GM12878 (cell line): ENCODE results near the gene NHSL1. TPM values are rescaled to one million over a fixed set of nuclear protein-coding genes. Genes with fewer than 3 reads are reported as not detected.

Experiments used
- ATAC-seq: fragments of 200-7000 bp; cut with Tn5 transposase; 3 replicates; pipeline ENCODE4 v1.9.1; 2020; ENCODE audit warnings: mild to moderate bottlenecking, moderate library complexity
- BruUV-seq: library from RNA; stranded (reverse); fragments of 400-500 nt; replicated peaks from 2 replicates; lab custom pipeline; 2021; lab: Mats Ljungman, UMichigan
- CTCF ChIA-PET: fragments of 300-600 bp; sonication (Branson Sonifier 250); formaldehyde crosslinking; extraction: SDS; loops from one replicate; lab custom pipeline; 2021; ENCODE audit warnings: inconsistent platforms; lab: Yijun Ruan, JAX
- POLR2A ChIA-PET: fragments of 350-600 bp; formaldehyde crosslinking; extraction: SDS; loops from one replicate; lab custom pipeline; 2021; ENCODE audit warnings: inconsistent platforms; lab: Charles Lee
- RAD21 ChIA-PET: fragments of 300-600 bp; sonication (Branson Sonifier 250); formaldehyde crosslinking; loops from one replicate; lab custom pipeline; 2023; ENCODE audit warnings: antibody characterized with exemption; ENCODE audit not compliant: unreplicated experiment; lab: Charles Lee
- SMC1A ChIA-PET: fragments of 300-600 bp; sonication (Branson Sonifier 250); formaldehyde crosslinking; loops from one replicate; lab custom pipeline; 2023; ENCODE audit not compliant: unreplicated experiment, uncharacterized antibody; lab: Charles Lee
- DNase-seq: peaks from one replicate; pipeline ENCODE4 v3.0.0-alpha.2; 2011; ENCODE audit warnings: low read depth, low spot score
- FAIRE-seq: peaks from 3 replicates; lab custom pipeline; 2011; peaks lifted over from hg19 to GRCh38; lab: Jason Lieb, UNC
- H2AFZ ChIP-seq: 2 replicates; pipeline ENCODE4 v1.6.0; 2011; ENCODE audit warnings: low read depth, low read length, control low read depth; ENCODE audit not compliant: control insufficient read depth
- H3K27ac ChIP-seq: 2 replicates; pipeline ENCODE4 v1.5.1; 2011; ENCODE audit warnings: control low read depth; ENCODE audit not compliant: control insufficient read depth, insufficient read depth
- H3K27me3 ChIP-seq, 2 experiments: replicated peaks in 1 of 2; 2 replicates each; pipeline versions ENCODE4 v1.6.0 to v1.6.1; 2011; ENCODE audit warnings: low read length in 1 of 2; ENCODE audit not compliant: control insufficient read depth in 2 of 2, insufficient read depth in 2 of 2
- H3K36me3 ChIP-seq, 2 experiments: 2 replicates each; pipeline ENCODE4 v1.5.1; 2011; ENCODE audit warnings: low read length in 1 of 2; ENCODE audit not compliant: control insufficient read depth in 2 of 2, insufficient read depth in 2 of 2
- H3K4me1 ChIP-seq: 2 replicates; pipeline ENCODE4 v1.6.1; 2011; ENCODE audit warnings: mild to moderate bottlenecking, low read length, moderate library complexity, mixed read lengths; ENCODE audit not compliant: control insufficient read depth, insufficient read depth
- H3K4me2 ChIP-seq: 2 replicates; pipeline ENCODE4 v1.6.0; 2011; ENCODE audit warnings: control low read depth; ENCODE audit not compliant: control insufficient read depth, insufficient read depth
- H3K4me3 ChIP-seq: fragments of 200-600 bp; sonication (generic); 2 replicates; pipeline ENCODE4 v1.5.1; 2016
- H3K79me2 ChIP-seq: 2 replicates; pipeline ENCODE4 v1.6.0; 2011; ENCODE audit warnings: low read length; ENCODE audit not compliant: control insufficient read depth, insufficient read depth
- H3K9ac ChIP-seq: 2 replicates; pipeline ENCODE4 v1.8.0; 2011; ENCODE audit warnings: low read length, control low read depth, mixed read lengths; ENCODE audit not compliant: control insufficient read depth, insufficient read depth
- H3K9me3 ChIP-seq: replicated peaks from 3 replicates; pipeline ENCODE4 v1.5.1; 2011; ENCODE audit warnings: mild to moderate bottlenecking, low read length; ENCODE audit not compliant: control insufficient read depth, insufficient read depth
- H4K20me1 ChIP-seq: 2 replicates; pipeline ENCODE4 v1.6.0; 2011; ENCODE audit not compliant: control insufficient read depth, insufficient read depth
- FOXK2 ChIP-seq: fragments of 450-650 bp; IDR thresholded peaks from 2 replicates; pipeline ENCODE4 v1.6.1; 2017; ENCODE audit warnings: mild to moderate bottlenecking, moderate library complexity
- HDGF ChIP-seq: fragments of 450-650 bp; IDR thresholded peaks from 2 replicates; pipeline ENCODE4 v1.6.1; 2016; ENCODE audit warnings: antibody characterized with exemption
- IKZF2 ChIP-seq, 2 experiments: fragments of 450-650 bp; IDR thresholded peaks; 2 replicates each; pipeline ENCODE4 v1.6.1; 2017; ENCODE audit warnings: mild to moderate bottlenecking in 2 of 2, moderate library complexity in 2 of 2
- MTA3 ChIP-seq: IDR thresholded peaks from 2 replicates; pipeline ENCODE4 v1.6.1; 2012; ENCODE audit warnings: low read length, inconsistent platforms, borderline replicate concordance
- NFIC ChIP-seq: IDR thresholded peaks from 2 replicates; pipeline ENCODE4 v1.6.1; 2012; ENCODE audit warnings: low read depth, mild to moderate bottlenecking, inconsistent platforms, low read length, moderate library complexity
- NFYA ChIP-seq: IDR thresholded peaks from 2 replicates; pipeline ENCODE4 v1.6.1; 2011; ENCODE audit warnings: low read depth, mild to moderate bottlenecking, low read length, improper control_type of control experiment, borderline replicate concordance
- PML ChIP-seq: IDR thresholded peaks from 2 replicates; pipeline ENCODE4 v1.6.1; 2012; ENCODE audit warnings: low read length, inconsistent platforms
- RFX5 ChIP-seq: IDR thresholded peaks from 2 replicates; pipeline ENCODE4 v1.6.1; 2011; ENCODE audit warnings: low read depth, low read length, improper control_type of control experiment
- TAF1 ChIP-seq: IDR thresholded peaks from 2 replicates; pipeline ENCODE4 v1.6.1; 2011; ENCODE audit warnings: mild to moderate bottlenecking, low read depth, low read length, borderline replicate concordance
- TCF3 ChIP-seq: IDR thresholded peaks from 2 replicates; pipeline ENCODE4 v1.6.1; 2012; ENCODE audit warnings: low read depth, mild to moderate bottlenecking, low read length, borderline replicate concordance; ENCODE audit not compliant: insufficient read depth
- WGBS: methylation state at CpG from one replicate; pipeline ENCODE4 v1.1.6; 2016; ENCODE audit warnings: low lambda C conversion rate; ENCODE audit not compliant: insufficient replicate concordance, insufficient coverage; ENCODE audit errors: missing lambda C conversion rate; 5-methylcytosine and 5-hydroxymethylcytosine counted together
- in situ Hi-C: fragments of 300-500 bp; cut with MboI; formaldehyde crosslinking; loops from 9 replicates; pipeline ENCODE4 v1.14.3; 2018; ENCODE audit warnings: mixed read lengths
- intact Hi-C: fragments of 100-400 bp; cut with micrococcal nuclease; formaldehyde crosslinking; loops from one replicate; pipeline ENCODE4 v1.14.2; 2022; ENCODE audit not compliant: unreplicated experiment
- polyA plus RNA-seq, 11 experiments: library from polyadenylated mRNA; depleted of rRNA in 4 of 11; unstranded in 6 of 11; stranded (reverse) in 5 of 11; fragments of >200 nt; fragmentation: Nextera tagmentation in 4 of 11; fragmentation: Illumina TruSeq in 1 of 11; extraction: Ambion mirVana in 4 of 11; extraction: Trizol in 1 of 11; gene quantifications; 1 replicate in 1 of 11; 2 replicates in 10 of 11; pipeline versions ENCODE4 v1.2.1 to v1.2.3, GENCODE V29; 2011 to 2016; ENCODE audit warnings: inconsistent platforms in 2 of 11, missing spikeins in 2 of 11, low read depth in 1 of 11
- total RNA-seq, 4 experiments: library from RNA; depleted of rRNA in 3 of 4; stranded (reverse); fragments of >200 nt in 3 of 4; fragmentation: Illumina TruSeq in 1 of 4; extraction: Trizol in 1 of 4; gene quantifications; 2 replicates each; pipeline versions ENCODE4 v1.2.1 to v1.2.3, GENCODE V29; 2013 to 2021
- TF ChIP-seq, protein P1 (sequence below): fragments of 450-650 bp; IDR thresholded peaks from 2 replicates; pipeline ENCODE4 v1.6.1; 2017; ENCODE audit warnings: mild to moderate bottlenecking
- TF ChIP-seq, protein P2 (sequence below), 3 experiments: IDR thresholded peaks in 2 of 3; conservative IDR thresholded peaks in 1 of 3; 2 replicates each; pipeline ENCODE4 v1.5.1; 2011; ENCODE audit warnings: low read depth in 3 of 3, low read length in 3 of 3, mild to moderate bottlenecking in 3 of 3, control low read depth in 2 of 3, moderate library complexity in 2 of 3, inconsistent platforms in 1 of 3, mixed read lengths in 1 of 3; ENCODE audit not compliant: control insufficient read depth in 2 of 3, insufficient read depth in 1 of 3; ENCODE audit errors: extremely low read depth in 1 of 3
- TF ChIP-seq, protein P3 (sequence below): fragments of 450-650 bp; IDR thresholded peaks from 2 replicates; pipeline ENCODE4 v1.6.1; 2018; ENCODE audit warnings: mild to moderate bottlenecking, low read depth, moderate library complexity; ENCODE audit not compliant: partially characterized antibody

Gene NHSL1
- total and polyA plus RNA-seq, 10 of the 15 experiments (the other 5 are each of a cell fraction or from before 2014, with no cell fraction given), result 0.26 to 14.1 (median 0.90) TPM

DNA sequence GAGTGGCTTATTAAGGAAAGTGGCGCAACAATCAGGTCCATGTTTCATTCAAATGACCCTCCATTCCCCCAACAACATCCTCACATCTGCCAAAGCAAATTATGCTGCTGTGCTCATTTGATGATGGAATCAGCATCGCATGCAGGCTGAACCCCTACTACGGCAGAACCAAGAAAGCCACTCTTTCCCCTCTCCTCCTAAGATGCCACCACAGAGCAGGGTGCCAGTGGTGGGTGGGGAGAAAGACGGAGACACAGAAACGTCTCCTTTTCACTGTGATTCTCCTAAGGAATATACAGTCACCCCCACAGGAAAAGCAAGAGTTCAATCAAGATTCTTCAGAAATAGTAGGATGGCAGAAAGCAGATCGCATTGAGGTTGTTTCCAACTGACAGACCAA is 78.2 kb downstream of the NHSL1 start:
- BruUV-seq, result no TSS peak
- H3K27me3 ChIP-seq, result no peaks in the 10 kb centered on the region
- H3K36me3 ChIP-seq, result peaks cover 0 to 4% of the 10 kb centered on the region in 2 experiments; a peak in 2 of 4 replicates
- WGBS, result 67% methylated on average over 6 of the region's 6 CpGs
- ChIA-PET RAD21 (no interaction called here), SMC1A (interaction anchor here (1.5 kb wide), 1 partner anchor 35 kb away, joined by 5 read pairs; no protein-coding TSS in a partner anchor)
- H3K4me3 ChIP-seq, result no peak overlapping the region
- no peak for DNase-seq
- TF ChIP-seq, protein P1, sequence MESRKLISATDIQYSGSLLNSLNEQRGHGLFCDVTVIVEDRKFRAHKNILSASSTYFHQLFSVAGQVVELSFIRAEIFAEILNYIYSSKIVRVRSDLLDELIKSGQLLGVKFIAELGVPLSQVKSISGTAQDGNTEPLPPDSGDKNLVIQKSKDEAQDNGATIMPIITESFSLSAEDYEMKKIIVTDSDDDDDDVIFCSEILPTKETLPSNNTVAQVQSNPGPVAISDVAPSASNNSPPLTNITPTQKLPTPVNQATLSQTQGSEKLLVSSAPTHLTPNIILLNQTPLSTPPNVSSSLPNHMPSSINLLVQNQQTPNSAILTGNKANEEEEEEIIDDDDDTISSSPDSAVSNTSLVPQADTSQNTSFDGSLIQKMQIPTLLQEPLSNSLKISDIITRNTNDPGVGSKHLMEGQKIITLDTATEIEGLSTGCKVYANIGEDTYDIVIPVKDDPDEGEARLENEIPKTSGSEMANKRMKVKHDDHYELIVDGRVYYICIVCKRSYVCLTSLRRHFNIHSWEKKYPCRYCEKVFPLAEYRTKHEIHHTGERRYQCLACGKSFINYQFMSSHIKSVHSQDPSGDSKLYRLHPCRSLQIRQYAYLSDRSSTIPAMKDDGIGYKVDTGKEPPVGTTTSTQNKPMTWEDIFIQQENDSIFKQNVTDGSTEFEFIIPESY, result no peak
- TF ChIP-seq PML (no peak), NFIC (no peak), RFX5 (no peak), TAF1 (no peak), HDGF (no peak), FOXK2 (no peak), NFYA (no peak), MTA3 (no peak), IKZF2 (IDR thresholded peaks at IDR 0.05) (no peak), TCF3 (no peak)
- TF ChIP-seq, protein P2, sequence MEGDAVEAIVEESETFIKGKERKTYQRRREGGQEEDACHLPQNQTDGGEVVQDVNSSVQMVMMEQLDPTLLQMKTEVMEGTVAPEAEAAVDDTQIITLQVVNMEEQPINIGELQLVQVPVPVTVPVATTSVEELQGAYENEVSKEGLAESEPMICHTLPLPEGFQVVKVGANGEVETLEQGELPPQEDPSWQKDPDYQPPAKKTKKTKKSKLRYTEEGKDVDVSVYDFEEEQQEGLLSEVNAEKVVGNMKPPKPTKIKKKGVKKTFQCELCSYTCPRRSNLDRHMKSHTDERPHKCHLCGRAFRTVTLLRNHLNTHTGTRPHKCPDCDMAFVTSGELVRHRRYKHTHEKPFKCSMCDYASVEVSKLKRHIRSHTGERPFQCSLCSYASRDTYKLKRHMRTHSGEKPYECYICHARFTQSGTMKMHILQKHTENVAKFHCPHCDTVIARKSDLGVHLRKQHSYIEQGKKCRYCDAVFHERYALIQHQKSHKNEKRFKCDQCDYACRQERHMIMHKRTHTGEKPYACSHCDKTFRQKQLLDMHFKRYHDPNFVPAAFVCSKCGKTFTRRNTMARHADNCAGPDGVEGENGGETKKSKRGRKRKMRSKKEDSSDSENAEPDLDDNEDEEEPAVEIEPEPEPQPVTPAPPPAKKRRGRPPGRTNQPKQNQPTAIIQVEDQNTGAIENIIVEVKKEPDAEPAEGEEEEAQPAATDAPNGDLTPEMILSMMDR (IDR thresholded peaks at IDR 0.05 in 2 of 3, conservative IDR thresholded peaks at IDR 0.05 in 1 of 3; ENCODE audit: control insufficient read depth in 2 of 3, extremely low read depth in 1 of 3, insufficient read depth in 1 of 3, low read depth in 3 of 3, low read length in 3 of 3), result no peak
- TF ChIP-seq, protein P3, sequence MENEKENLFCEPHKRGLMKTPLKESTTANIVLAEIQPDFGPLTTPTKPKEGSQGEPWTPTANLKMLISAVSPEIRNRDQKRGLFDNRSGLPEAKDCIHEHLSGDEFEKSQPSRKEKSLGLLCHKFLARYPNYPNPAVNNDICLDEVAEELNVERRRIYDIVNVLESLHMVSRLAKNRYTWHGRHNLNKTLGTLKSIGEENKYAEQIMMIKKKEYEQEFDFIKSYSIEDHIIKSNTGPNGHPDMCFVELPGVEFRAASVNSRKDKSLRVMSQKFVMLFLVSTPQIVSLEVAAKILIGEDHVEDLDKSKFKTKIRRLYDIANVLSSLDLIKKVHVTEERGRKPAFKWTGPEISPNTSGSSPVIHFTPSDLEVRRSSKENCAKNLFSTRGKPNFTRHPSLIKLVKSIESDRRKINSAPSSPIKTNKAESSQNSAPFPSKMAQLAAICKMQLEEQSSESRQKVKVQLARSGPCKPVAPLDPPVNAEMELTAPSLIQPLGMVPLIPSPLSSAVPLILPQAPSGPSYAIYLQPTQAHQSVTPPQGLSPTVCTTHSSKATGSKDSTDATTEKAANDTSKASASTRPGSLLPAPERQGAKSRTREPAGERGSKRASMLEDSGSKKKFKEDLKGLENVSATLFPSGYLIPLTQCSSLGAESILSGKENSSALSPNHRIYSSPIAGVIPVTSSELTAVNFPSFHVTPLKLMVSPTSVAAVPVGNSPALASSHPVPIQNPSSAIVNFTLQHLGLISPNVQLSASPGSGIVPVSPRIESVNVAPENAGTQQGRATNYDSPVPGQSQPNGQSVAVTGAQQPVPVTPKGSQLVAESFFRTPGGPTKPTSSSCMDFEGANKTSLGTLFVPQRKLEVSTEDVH, result no peak
- TF ChIP-seq, all 136 proteins: peak for 0
- Histone ChIP-seq H3K4me2 (no peak overlapping the region), H3K9ac (no peak overlapping the region), H3K27ac (no peak overlapping the region), H3K9me3 (no peaks in the 10 kb centered on the region; the same call in 2 of the 3 replicates), H3K4me1 (no peaks in the 10 kb centered on the region), H4K20me1 (no peaks in the 10 kb centered on the region), H2AFZ (no peak overlapping the region), H3K79me2 (no peaks in the 10 kb centered on the region)
- ATAC-seq, result no peak
- in situ Hi-C loops, result no loop called here
- intact Hi-C loops, result no loop called here
- CTCF ChIA-PET, result interaction anchor here (17.0 kb wide), 1 partner anchor 87 kb away, joined by 387 read pairs; no protein-coding TSS in a partner anchor
- POLR2A ChIA-PET, result no interaction called here
- no peak for FAIRE-seq
